Measurements from ENCODE around the gene POLR2H. TPM values are rescaled to one million over a fixed set of nuclear protein-coding genes. Genes with fewer than 3 reads are reported as not detected.

Gene POLR2H
- total RNA-seq, 1 donor from 2014 or later, result 24.3 TPM

DNA sequence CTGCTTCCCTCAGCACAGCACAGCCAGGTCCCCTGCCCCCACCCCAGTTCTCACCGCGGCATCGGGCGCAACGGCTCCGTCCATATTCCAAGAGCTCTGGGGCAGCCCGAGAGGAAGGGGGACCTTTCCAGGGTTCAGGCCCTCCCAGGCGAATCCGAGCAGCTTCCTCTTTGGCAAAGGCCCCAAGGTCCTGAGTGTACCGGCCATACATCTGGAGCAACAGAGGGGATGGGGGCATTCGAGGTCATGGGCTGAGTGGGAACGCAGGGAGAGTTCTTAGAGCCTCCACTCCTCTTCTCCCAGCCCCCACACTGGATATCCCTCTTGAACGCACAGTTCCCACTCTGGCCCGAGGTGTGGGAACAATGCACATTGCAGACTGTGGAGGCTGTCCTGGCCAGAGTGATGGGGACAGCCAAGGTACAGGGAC, 2.6 kb upstream of the POLR2H start:
- H3K9me3 ChIP-seq (replicated peaks), result no peaks in the 10 kb centered on the region
- no peaks in the 10 kb centered on the region for H3K27me3 ChIP-seq (ENCODE audit: low read depth)
- TF ChIP-seq, protein P1, sequence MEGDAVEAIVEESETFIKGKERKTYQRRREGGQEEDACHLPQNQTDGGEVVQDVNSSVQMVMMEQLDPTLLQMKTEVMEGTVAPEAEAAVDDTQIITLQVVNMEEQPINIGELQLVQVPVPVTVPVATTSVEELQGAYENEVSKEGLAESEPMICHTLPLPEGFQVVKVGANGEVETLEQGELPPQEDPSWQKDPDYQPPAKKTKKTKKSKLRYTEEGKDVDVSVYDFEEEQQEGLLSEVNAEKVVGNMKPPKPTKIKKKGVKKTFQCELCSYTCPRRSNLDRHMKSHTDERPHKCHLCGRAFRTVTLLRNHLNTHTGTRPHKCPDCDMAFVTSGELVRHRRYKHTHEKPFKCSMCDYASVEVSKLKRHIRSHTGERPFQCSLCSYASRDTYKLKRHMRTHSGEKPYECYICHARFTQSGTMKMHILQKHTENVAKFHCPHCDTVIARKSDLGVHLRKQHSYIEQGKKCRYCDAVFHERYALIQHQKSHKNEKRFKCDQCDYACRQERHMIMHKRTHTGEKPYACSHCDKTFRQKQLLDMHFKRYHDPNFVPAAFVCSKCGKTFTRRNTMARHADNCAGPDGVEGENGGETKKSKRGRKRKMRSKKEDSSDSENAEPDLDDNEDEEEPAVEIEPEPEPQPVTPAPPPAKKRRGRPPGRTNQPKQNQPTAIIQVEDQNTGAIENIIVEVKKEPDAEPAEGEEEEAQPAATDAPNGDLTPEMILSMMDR (IDR thresholded peaks at IDR 0.05; ENCODE audit: borderline replicate concordance), result no peak
- H3K36me3 ChIP-seq, result peaks cover 12% of the 10 kb centered on the region
- H3K4me1 ChIP-seq, result peaks cover 37% of the 10 kb centered on the region
- H3K27ac ChIP-seq (replicated peaks), result no peak overlapping the region
- no peak overlapping the region for H3K4me3 ChIP-seq
- no peak for DNase-seq
- intact Hi-C loops (cut with micrococcal nuclease), result no loop called here

DNA sequence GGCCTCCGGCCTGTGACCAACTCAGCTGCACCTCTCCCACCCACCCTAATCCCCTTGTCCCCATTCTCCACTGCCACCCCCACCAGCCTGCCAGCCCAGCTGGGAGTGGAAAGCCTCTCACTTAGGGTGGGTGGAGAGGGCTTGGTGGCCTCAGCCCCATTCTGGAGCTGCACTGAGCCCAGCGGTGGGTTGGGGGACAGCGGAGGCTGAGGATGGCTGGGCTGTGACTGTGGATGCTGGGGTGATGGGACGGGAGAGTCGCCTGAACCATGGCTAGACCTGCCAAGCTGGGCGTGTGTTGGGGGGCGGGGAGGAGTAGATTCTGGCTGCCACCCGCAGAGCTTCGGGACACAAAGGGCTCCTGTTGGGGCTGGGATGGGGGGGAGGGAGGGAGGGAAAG, 1.9 kb upstream of the POLR2H start:
- Histone ChIP-seq H3K27ac (replicated peaks) (no peak overlapping the region), H3K4me1 (peaks cover 44% of the 10 kb centered on the region), H3K27me3 (ENCODE audit: low read depth) (no peaks in the 10 kb centered on the region), H3K9me3 (replicated peaks) (no peaks in the 10 kb centered on the region), H3K4me3 (no peak overlapping the region), H3K36me3 (peaks cover 12% of the 10 kb centered on the region)
- intact Hi-C loops (cut with micrococcal nuclease), result no loop called here
- TF ChIP-seq, protein P1 (IDR thresholded peaks at IDR 0.05; ENCODE audit: borderline replicate concordance), result no peak
- DNase-seq, result no peak

GRCh38 chr3:184360070-184360928, 1.2 kb upstream of the POLR2H start:
- H3K4me1 ChIP-seq, result peaks cover 47% of the 10 kb centered on the region
- no peaks in the 10 kb centered on the region for H3K27me3 ChIP-seq (ENCODE audit: low read depth)
- H3K9me3 ChIP-seq (replicated peaks), result no peaks in the 10 kb centered on the region
- TF ChIP-seq, protein P1 (IDR thresholded peaks at IDR 0.05; ENCODE audit: borderline replicate concordance), result no peak
- H3K27ac ChIP-seq (replicated peaks), result peak overlapping the region; percentile 100
- H3K4me3 ChIP-seq, result peak overlapping the region; percentile 97
- peaks cover 18% of the 10 kb centered on the region for H3K36me3 ChIP-seq
- no peak for DNase-seq
- intact Hi-C loops (cut with micrococcal nuclease), result no loop called here

GRCh38 chr3:184360929-184361531, 480 bp upstream of the POLR2H start:
- DNase-seq, result no peak
- Histone ChIP-seq H3K36me3 (peaks cover 15% of the 10 kb centered on the region), H3K27ac (replicated peaks) (peak overlapping the region; percentile 100), H3K9me3 (replicated peaks) (no peaks in the 10 kb centered on the region), H3K27me3 (ENCODE audit: low read depth) (no peaks in the 10 kb centered on the region), H3K4me3 (peak overlapping the region; percentile 97), H3K4me1 (peaks cover 47% of the 10 kb centered on the region)
- TF ChIP-seq, protein P1 (IDR thresholded peaks at IDR 0.05; ENCODE audit: borderline replicate concordance), result no peak
- intact Hi-C loops (cut with micrococcal nuclease), result no loop called here

DNA sequence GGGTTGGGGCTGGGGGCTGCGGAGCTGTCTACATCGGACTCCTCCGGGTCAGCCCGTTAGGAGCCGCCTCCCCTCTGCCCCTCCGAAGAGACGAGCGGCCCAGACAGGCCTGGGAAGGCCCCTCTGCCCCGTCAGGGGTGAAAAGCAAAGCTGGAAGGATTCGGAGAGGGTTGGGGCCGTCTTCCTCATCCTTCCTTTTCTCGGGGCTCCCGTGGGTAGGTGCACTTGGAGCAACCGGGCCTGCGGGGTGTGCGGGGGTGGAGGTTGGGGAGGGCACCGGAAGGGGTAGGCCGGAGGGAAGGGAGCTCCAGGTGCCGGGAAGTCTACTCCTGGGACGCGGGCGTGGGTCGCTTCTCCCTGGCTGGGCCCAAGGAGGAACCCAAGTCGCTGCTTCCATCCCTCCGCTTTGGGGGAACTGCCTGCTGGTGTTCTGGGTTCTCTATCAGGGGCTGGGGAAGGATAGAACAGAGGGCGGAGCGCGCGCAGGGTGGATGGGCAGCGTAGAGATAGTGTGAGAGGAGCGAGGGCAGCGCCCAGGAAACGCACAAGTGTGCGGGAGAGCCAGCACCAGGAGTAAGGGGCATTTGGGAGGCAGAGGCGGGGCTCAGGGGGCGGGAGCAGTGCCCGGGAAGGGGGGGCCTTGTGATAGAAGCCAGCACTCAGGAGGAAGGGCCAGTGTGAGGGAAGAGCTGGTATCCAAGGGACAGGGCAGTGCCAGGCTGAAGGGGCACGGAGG, 590 bp downstream of the POLR2H start:
- no peaks in the 10 kb centered on the region for H3K9me3 ChIP-seq (replicated peaks)
- peaks cover 21% of the 10 kb centered on the region for H3K36me3 ChIP-seq
- DNase-seq, result peak; percentile 68

More for the DNA sequence above, 590 bp downstream of the POLR2H start:
- H3K4me3 ChIP-seq, result peak overlapping the region; percentile 97
- peaks cover 47% of the 10 kb centered on the region for H3K4me1 ChIP-seq
- intact Hi-C loops (cut with micrococcal nuclease), result no loop called here
- TF ChIP-seq, protein P1 (IDR thresholded peaks at IDR 0.05; ENCODE audit: borderline replicate concordance), result no peak
- H3K27me3 ChIP-seq (ENCODE audit: low read depth), result no peaks in the 10 kb centered on the region
- H3K27ac ChIP-seq (replicated peaks), result peak overlapping the region; percentile 100
